Measurements from ENCODE around the gene TRPM5.

Gene TRPM5

GRCh38 chr11:2445746-2446551 lies 1.6 kb upstream of the TRPM5 start:
- DNase-seq (ENCODE audit: low read depth, low spot score), result no peak
- Histone ChIP-seq H3K36me3 (ENCODE audit: control insufficient read depth, insufficient read depth, low read length) (no peaks in the 10 kb centered on the region), H3K4me1 (ENCODE audit: control insufficient read depth, insufficient read depth, low read length) (no peaks in the 10 kb centered on the region), H3K4me3 (ENCODE audit: low read length) (no peak overlapping the region), H3K27me3 (ENCODE audit: control insufficient read depth, insufficient read depth, low read length) (peaks cover 30% of the 10 kb centered on the region), H3K9me3 (ENCODE audit: control insufficient read depth, insufficient read depth, low read length) (no peaks in the 10 kb centered on the region), H3K27ac (ENCODE audit: low read length) (no peak overlapping the region)
- WGBS (ENCODE audit: insufficient coverage, insufficient read length), result no CpG with 5 or more reads among the region's 23 CpGs

GRCh38 chr11:2444821-2445745 lies 769 bp upstream of the TRPM5 start, which contains the start of gene KCNQ1:
Gene KCNQ1, plus strand, starts transcription at chr11:2445008. Its CDS starts 91 bp downstream, at chr11:2445099.
- WGBS (ENCODE audit: insufficient coverage, insufficient read length), result no CpG with 5 or more reads among the region's 116 CpGs
- DNase-seq (ENCODE audit: low read depth, low spot score), result no peak
- H3K9me3 ChIP-seq (ENCODE audit: control insufficient read depth, insufficient read depth, low read length), result no peaks in the 10 kb centered on the region
- no peak within 1 kb of the TSS for H3K27ac ChIP-seq (ENCODE audit: low read length)
- no peaks in the 10 kb centered on the region for H3K4me1 ChIP-seq (ENCODE audit: control insufficient read depth, insufficient read depth, low read length)
- no peaks in the 10 kb centered on the region for H3K36me3 ChIP-seq (ENCODE audit: control insufficient read depth, insufficient read depth, low read length)
- peaks cover 30% of the 10 kb centered on the region for H3K27me3 ChIP-seq (ENCODE audit: control insufficient read depth, insufficient read depth, low read length)
- H3K4me3 ChIP-seq (ENCODE audit: low read length), result peak within 1 kb of the TSS; percentile 44

- no peaks in the 10 kb centered on the region for H3K9me3 ChIP-seq (ENCODE audit: control insufficient read depth, insufficient read depth, low read length)
- no peak for DNase-seq (ENCODE audit: low read depth, low spot score)
- no CpG with 5 or more reads among the region's 11 CpGs for WGBS (ENCODE audit: insufficient coverage, insufficient read length)
- no peak overlapping the region for H3K27ac ChIP-seq (ENCODE audit: low read length)
- H3K4me1 ChIP-seq (ENCODE audit: control insufficient read depth, insufficient read depth, low read length), result no peaks in the 10 kb centered on the region
- no peak overlapping the region for H3K4me3 ChIP-seq (ENCODE audit: low read length)
- H3K36me3 ChIP-seq (ENCODE audit: control insufficient read depth, insufficient read depth, low read length), result no peaks in the 10 kb centered on the region
- peaks cover 30% of the 10 kb centered on the region for H3K27me3 ChIP-seq (ENCODE audit: control insufficient read depth, insufficient read depth, low read length)
Observed at GRCh38 chr11:2443406-2443805, 908 bp downstream of the TRPM5 start.

- no CpG with 5 or more reads among the region's 2 CpGs for WGBS (ENCODE audit: insufficient coverage, insufficient read length)
- no peak for DNase-seq (ENCODE audit: low read depth, low spot score)
- H3K27ac ChIP-seq (ENCODE audit: low read length), result no peak overlapping the region
- H3K4me3 ChIP-seq (ENCODE audit: low read length), result no peak overlapping the region
- H3K36me3 ChIP-seq (ENCODE audit: control insufficient read depth, insufficient read depth, low read length), result no peaks in the 10 kb centered on the region
- no peaks in the 10 kb centered on the region for H3K9me3 ChIP-seq (ENCODE audit: control insufficient read depth, insufficient read depth, low read length)
- peaks cover 29% of the 10 kb centered on the region for H3K27me3 ChIP-seq (ENCODE audit: control insufficient read depth, insufficient read depth, low read length)
- no peaks in the 10 kb centered on the region for H3K4me1 ChIP-seq (ENCODE audit: control insufficient read depth, insufficient read depth, low read length)
Observed at GRCh38 chr11:2442589-2442988, 1.7 kb downstream of the TRPM5 start.

GRCh38 chr11:2441171-2441570 lies 3.1 kb downstream of the TRPM5 start:
- Histone ChIP-seq H3K4me1 (ENCODE audit: control insufficient read depth, insufficient read depth, low read length) (no peaks in the 10 kb centered on the region), H3K27me3 (ENCODE audit: control insufficient read depth, insufficient read depth, low read length) (peaks cover 16% of the 10 kb centered on the region), H3K36me3 (ENCODE audit: control insufficient read depth, insufficient read depth, low read length) (no peaks in the 10 kb centered on the region), H3K4me3 (ENCODE audit: low read length) (no peak overlapping the region), H3K27ac (ENCODE audit: low read length) (no peak overlapping the region), H3K9me3 (ENCODE audit: control insufficient read depth, insufficient read depth, low read length) (no peaks in the 10 kb centered on the region)
- DNase-seq (ENCODE audit: low read depth, low spot score), result no peak
- no CpG with 5 or more reads among the region's 4 CpGs for WGBS (ENCODE audit: insufficient coverage, insufficient read length)

GRCh38 chr11:2440646-2441045 lies 3.7 kb downstream of the TRPM5 start:
- DNase-seq (ENCODE audit: low read depth, low spot score), result no peak
- no peaks in the 10 kb centered on the region for H3K9me3 ChIP-seq (ENCODE audit: control insufficient read depth, insufficient read depth, low read length)
- WGBS (ENCODE audit: insufficient coverage, insufficient read length), result no CpG with 5 or more reads among the region's 8 CpGs
- H3K36me3 ChIP-seq (ENCODE audit: control insufficient read depth, insufficient read depth, low read length), result no peaks in the 10 kb centered on the region
- no peak overlapping the region for H3K4me3 ChIP-seq (ENCODE audit: low read length)
- no peaks in the 10 kb centered on the region for H3K4me1 ChIP-seq (ENCODE audit: control insufficient read depth, insufficient read depth, low read length)
- peaks cover 11% of the 10 kb centered on the region for H3K27me3 ChIP-seq (ENCODE audit: control insufficient read depth, insufficient read depth, low read length)
- H3K27ac ChIP-seq (ENCODE audit: low read length), result no peak overlapping the region

GRCh38 chr11:2439820-2440219 lies 4.5 kb downstream of the TRPM5 start:
- H3K4me3 ChIP-seq (ENCODE audit: low read length), result no peak overlapping the region
- H3K9me3 ChIP-seq (ENCODE audit: control insufficient read depth, insufficient read depth, low read length), result no peaks in the 10 kb centered on the region
- WGBS (ENCODE audit: insufficient coverage, insufficient read length), result no CpG with 5 or more reads among the region's 3 CpGs
- no peaks in the 10 kb centered on the region for H3K36me3 ChIP-seq (ENCODE audit: control insufficient read depth, insufficient read depth, low read length)
- H3K27me3 ChIP-seq (ENCODE audit: control insufficient read depth, insufficient read depth, low read length), result peaks cover 6% of the 10 kb centered on the region; the same call in 1 of the 2 replicates
- H3K27ac ChIP-seq (ENCODE audit: low read length), result no peak overlapping the region
- DNase-seq (ENCODE audit: low read depth, low spot score), result no peak
- H3K4me1 ChIP-seq (ENCODE audit: control insufficient read depth, insufficient read depth, low read length), result no peaks in the 10 kb centered on the region

GRCh38 chr11:2437516-2437915 lies 6.8 kb downstream of the TRPM5 start:
- H3K4me3 ChIP-seq (ENCODE audit: low read length), result no peak overlapping the region
- no CpG with 5 or more reads among the region's 4 CpGs for WGBS (ENCODE audit: insufficient coverage, insufficient read length)
- H3K27me3 ChIP-seq (ENCODE audit: control insufficient read depth, insufficient read depth, low read length), result no peaks in the 10 kb centered on the region; the same call in 1 of the 2 replicates
- H3K36me3 ChIP-seq (ENCODE audit: control insufficient read depth, insufficient read depth, low read length), result no peaks in the 10 kb centered on the region; the same call in 1 of the 2 replicates
- DNase-seq (ENCODE audit: low read depth, low spot score), result no peak
- no peak overlapping the region for H3K27ac ChIP-seq (ENCODE audit: low read length)
- H3K9me3 ChIP-seq (ENCODE audit: control insufficient read depth, insufficient read depth, low read length), result no peaks in the 10 kb centered on the region
- H3K4me1 ChIP-seq (ENCODE audit: control insufficient read depth, insufficient read depth, low read length), result no peaks in the 10 kb centered on the region

- no peak for DNase-seq (ENCODE audit: low read depth, low spot score)
- Histone ChIP-seq H3K9me3 (ENCODE audit: control insufficient read depth, insufficient read depth, low read length) (no peaks in the 10 kb centered on the region), H3K27me3 (ENCODE audit: control insufficient read depth, insufficient read depth, low read length) (no peaks in the 10 kb centered on the region; the same call in 1 of the 2 replicates), H3K27ac (ENCODE audit: low read length) (no peak overlapping the region), H3K4me3 (ENCODE audit: low read length) (no peak overlapping the region), H3K36me3 (ENCODE audit: control insufficient read depth, insufficient read depth, low read length) (no peaks in the 10 kb centered on the region; the same call in 1 of the 2 replicates), H3K4me1 (ENCODE audit: control insufficient read depth, insufficient read depth, low read length) (no peaks in the 10 kb centered on the region)
- WGBS (ENCODE audit: insufficient coverage, insufficient read length), result no CpG with 5 or more reads among the region's 13 CpGs
Observed at GRCh38 chr11:2436521-2437031, 7.7 kb downstream of the TRPM5 start.

GRCh38 chr11:2436013-2436520 lies 8.2 kb downstream of the TRPM5 start:
- H3K9me3 ChIP-seq (ENCODE audit: control insufficient read depth, insufficient read depth, low read length), result no peaks in the 10 kb centered on the region
- no peak for DNase-seq (ENCODE audit: low read depth, low spot score)
- H3K4me1 ChIP-seq (ENCODE audit: control insufficient read depth, insufficient read depth, low read length), result no peaks in the 10 kb centered on the region
- H3K4me3 ChIP-seq (ENCODE audit: low read length), result no peak overlapping the region
- H3K36me3 ChIP-seq (ENCODE audit: control insufficient read depth, insufficient read depth, low read length), result no peaks in the 10 kb centered on the region; the same call in 1 of the 2 replicates
- no CpG with 5 or more reads among the region's 10 CpGs for WGBS (ENCODE audit: insufficient coverage, insufficient read length)
- no peaks in the 10 kb centered on the region; the same call in 1 of the 2 replicates for H3K27me3 ChIP-seq (ENCODE audit: control insufficient read depth, insufficient read depth, low read length)
- no peak overlapping the region for H3K27ac ChIP-seq (ENCODE audit: low read length)
